Esophagus squamous epithelium (tissue), 5 donors: ENCODE data around the gene MYBL2. TPM values are rescaled to one million over a fixed set of nuclear protein-coding genes. Genes with fewer than 3 reads are reported as not detected.

Experiments used
- DNase-seq: peaks from one replicate; lab custom pipeline; 2025; lab: John Stamatoyannopoulos, UW
- H3K27ac ChIP-seq, 4 donors: fragments of 200-600 bp; sonication (generic); one replicate each; pipeline ENCODE4 v1.5.1; 2016 to 2019; ENCODE audit warnings: mild to moderate bottlenecking in 1 of 4
- H3K27me3 ChIP-seq, 4 donors: fragments of 200-600 bp; sonication (generic); 1 replicate in 3 of 4; 2 replicates in 1 of 4; pipeline versions ENCODE4 v1.5.1 to v1.6.0; 2017 to 2021; ENCODE audit warnings: antibody characterized with exemption in 1 of 4
- H3K36me3 ChIP-seq, 3 donors: fragments of 200-600 bp; sonication (generic); one replicate each; pipeline ENCODE4 v1.5.1; 2016 to 2019
- H3K4me1 ChIP-seq, 3 donors: fragments of 200-600 bp; sonication (generic); one replicate each; pipeline ENCODE4 v1.5.1; 2017 to 2019
- H3K4me3 ChIP-seq, 4 donors: fragments of 200-600 bp; sonication (generic); 1 replicate in 3 of 4; 2 replicates in 1 of 4; pipeline ENCODE4 v1.5.1; 2016 to 2019; ENCODE audit warnings: mild to moderate bottlenecking in 2 of 4, moderate library complexity in 1 of 4
- H3K9me3 ChIP-seq, 3 donors: fragments of 200-600 bp; sonication (generic); one replicate each; pipeline ENCODE4 v1.5.1; 2016 to 2019
- CTCF ChIP-seq, 6 experiments: fragments of 450-650 bp in 4 of 6; fragments of 200-600 bp in 2 of 6; sonication (generic) in 2 of 6; IDR thresholded peaks; one replicate each; pipeline ENCODE4 v1.5.1; 2016 to 2019; ENCODE audit warnings: antibody characterized with exemption in 6 of 6, mild to moderate bottlenecking in 4 of 6, moderate library complexity in 4 of 6
- POLR2A ChIP-seq, 4 donors: fragments of 450-650 bp; IDR thresholded peaks; one replicate each; pipeline ENCODE4 v1.6.1; 2017; ENCODE audit warnings: antibody characterized with exemption in 4 of 4, mild to moderate bottlenecking in 4 of 4, moderate library complexity in 3 of 4
- WGBS, 2 donors: methylation state at CpG; one replicate each; pipeline ENCODE4 v1.1.5; 2018; 5-methylcytosine and 5-hydroxymethylcytosine counted together
- intact Hi-C: fragments of 100-400 bp; cut with DNase I; formaldehyde crosslinking; loops from one replicate; pipeline ENCODE4 v1.15.0; 2022
- total RNA-seq, 4 donors: library from RNA; depleted of rRNA; stranded (reverse); fragments of >200 nt; gene quantifications; one replicate each; pipeline ENCODE4 v1.1.0, GENCODE V29; 2016
- donor health status: DM: yes; HTN: yes; CAD: no.

MYBL2 gene
- total RNA-seq, 4 donors from 2014 or later: 3.1 to 19.9 (median 11.9) TPM

GRCh38 chr20:43761386-43762340 lies 94.7 kb downstream of the MYBL2 start:
- 49 to 53% methylated on average over 14 to 15 of the region's 15 CpGs for WGBS, 2 donors
- Histone ChIP-seq H3K9me3 (no peaks in the 10 kb centered on the region), H3K4me1 (no peaks in the 10 kb centered on the region), H3K27me3 (peaks cover 0 to 27% (median 0%) of the 10 kb centered on the region in 4 donors), H3K36me3 (no peaks in the 10 kb centered on the region), H3K27ac (peak overlapping the region in 1 of 4 donors; percentile 46), H3K4me3 (no peak overlapping the region)
- intact Hi-C loops: no loop called here
- DNase-seq: no peak
- TF ChIP-seq POLR2A (IDR thresholded peaks at IDR 0.05) (no peak), CTCF (IDR thresholded peaks at IDR 0.05) (no peak)

- H3K36me3 ChIP-seq: no peaks in the 10 kb centered on the region
- no peak overlapping the region for H3K27ac ChIP-seq
- H3K27me3 ChIP-seq: peaks cover 0 to 37% (median 0%) of the 10 kb centered on the region in 4 donors
- 85 to 88% methylated on average over 2 to 7 of the region's 7 CpGs for WGBS, 2 donors
- intact Hi-C loops: no loop called here
- H3K9me3 ChIP-seq: no peaks in the 10 kb centered on the region
- no peak for DNase-seq
- H3K4me3 ChIP-seq: no peak overlapping the region
- no peaks in the 10 kb centered on the region for H3K4me1 ChIP-seq
- TF ChIP-seq CTCF (IDR thresholded peaks at IDR 0.05) (no peak), POLR2A (IDR thresholded peaks at IDR 0.05) (no peak)
These were observed 96.0 kb downstream of the MYBL2 start for GRCh38 chr20:43762911-43763310.

- Histone ChIP-seq H3K4me3 (no peak overlapping the region), H3K4me1 (no peaks in the 10 kb centered on the region), H3K9me3 (no peaks in the 10 kb centered on the region), H3K27ac (no peak overlapping the region), H3K36me3 (no peaks in the 10 kb centered on the region), H3K27me3 (peaks cover 0 to 48% (median 0%) of the 10 kb centered on the region in 4 donors)
- TF ChIP-seq POLR2A (IDR thresholded peaks at IDR 0.05) (no peak), CTCF (IDR thresholded peaks at IDR 0.05) (no peak)
- WGBS, 2 donors: 42 to 55% methylated on average over 7 of the region's 7 CpGs
- no peak for DNase-seq
- intact Hi-C loops: no loop called here
These were observed 99.0 kb downstream of the MYBL2 start for GRCh38 chr20:43765916-43766315.

Other genes with a start within 250 kb of the MYBL2 start
- gene SRSF6, start 209.2 kb upstream of the MYBL2 start, total RNA-seq: 10 to 100 TPM; 52.7 to 74.2 (median 53.4) TPM
- 10 to 100 TPM in 1 of 4 donors, 1 to 10 TPM in 3; 3.5 to 31.7 (median 7.9) TPM for gene L3MBTL1, start 159.4 kb upstream of the MYBL2 start, total RNA-seq
- 1 to 10 TPM in 1 of 4 donors, under 1 TPM in 1, not detected in 2; 0.68 to 3.6 TPM for gene SGK2, start 108.1 kb upstream of the MYBL2 start, total RNA-seq
- gene IFT52, start 76.2 kb upstream of the MYBL2 start, total RNA-seq: 10 to 100 TPM in 2 of 4 donors, 1 to 10 TPM in 2; 6.9 to 18.5 (median 13.0) TPM
- not detected for gene GTSF1L, start 59.9 kb downstream of the MYBL2 start, total RNA-seq
- gene TOX2, start 247.7 kb downstream of the MYBL2 start, total RNA-seq: 10 to 100 TPM in 1 of 4 donors, 1 to 10 TPM in 2, under 1 TPM in 1; 0.99 to 22.9 (median 3.1) TPM